ENCODE data around the gene NATD1.

Gene NATD1

GRCh38 chr17:21299981-21300600 lies 46.9 kb upstream of the NATD1 start:
- no peak for TF ChIP-seq TCF12 (IDR thresholded peaks at IDR 0.05; ENCODE audit: low read depth)
- no peak for TF ChIP-seq CREB1 (IDR thresholded peaks at IDR 0.05; ENCODE audit: low read depth)
- no peak for TF ChIP-seq YY1 (IDR thresholded peaks at IDR 0.05; ENCODE audit: low read depth)

GRCh38 chr17:21298983-21299519 lies 45.8 kb upstream of the NATD1 start:
- no peak for TF ChIP-seq MAX (IDR thresholded peaks at IDR 0.05)
- TF ChIP-seq CREB1 (IDR thresholded peaks at IDR 0.05; ENCODE audit: low read depth) = no peak
- TF ChIP-seq RAD21 (IDR thresholded peaks at IDR 0.05; ENCODE audit: low read depth) = no peak
- TF ChIP-seq EGR1 (IDR thresholded peaks at IDR 0.05) = no peak
- no peak for TF ChIP-seq TCF12 (IDR thresholded peaks at IDR 0.05; ENCODE audit: low read depth)
- TF ChIP-seq TAF1 (IDR thresholded peaks at IDR 0.05; ENCODE audit: low read depth) = no peak
- TF ChIP-seq NFIC (IDR thresholded peaks at IDR 0.05) = no peak
- TF ChIP-seq EP300 (IDR thresholded peaks at IDR 0.05; ENCODE audit: borderline replicate concordance) = no peak
- no peak for TF ChIP-seq FOXM1 (IDR thresholded peaks at IDR 0.05; ENCODE audit: borderline replicate concordance, low read depth)
- TF ChIP-seq CEBPB (IDR thresholded peaks at IDR 0.05) = no peak
- TF ChIP-seq REST (IDR thresholded peaks at IDR 0.05; ENCODE audit: low read depth) = no peak
- TF ChIP-seq TEAD4 (IDR thresholded peaks at IDR 0.05) = no peak
- no peak for TF ChIP-seq YY1 (IDR thresholded peaks at IDR 0.05; ENCODE audit: low read depth)

- TF ChIP-seq TEAD4 (IDR thresholded peaks at IDR 0.05) = no peak
- TF ChIP-seq MAX (IDR thresholded peaks at IDR 0.05) = no peak
- TF ChIP-seq EP300 (IDR thresholded peaks at IDR 0.05; ENCODE audit: borderline replicate concordance) = no peak
- TF ChIP-seq EGR1 (IDR thresholded peaks at IDR 0.05) = no peak
- TF ChIP-seq ZBTB7A (IDR thresholded peaks at IDR 0.05; ENCODE audit: low read depth) = no peak
- TF ChIP-seq REST (IDR thresholded peaks at IDR 0.05; ENCODE audit: low read depth) = no peak
- TF ChIP-seq YY1 (IDR thresholded peaks at IDR 0.05; ENCODE audit: low read depth) = no peak
- no peak for TF ChIP-seq FOXM1 (IDR thresholded peaks at IDR 0.05; ENCODE audit: borderline replicate concordance, low read depth)
- no peak for TF ChIP-seq TAF1 (IDR thresholded peaks at IDR 0.05; ENCODE audit: low read depth)
- no peak for TF ChIP-seq TCF12 (IDR thresholded peaks at IDR 0.05; ENCODE audit: low read depth)
- TF ChIP-seq RAD21 (IDR thresholded peaks at IDR 0.05; ENCODE audit: low read depth) = no peak
- TF ChIP-seq CREB1 (IDR thresholded peaks at IDR 0.05; ENCODE audit: low read depth) = no peak
- no peak for TF ChIP-seq NFIC (IDR thresholded peaks at IDR 0.05)
- TF ChIP-seq USF1 (IDR thresholded peaks at IDR 0.05) = no peak
- TF ChIP-seq CEBPB (IDR thresholded peaks at IDR 0.05) = no peak
Observed at GRCh38 chr17:21298056-21298982, 45.1 kb upstream of the NATD1 start.

- no peak for TF ChIP-seq NFIC (IDR thresholded peaks at IDR 0.05)
- no peak for TF ChIP-seq CREB1 (IDR thresholded peaks at IDR 0.05; ENCODE audit: low read depth)
- TF ChIP-seq TCF12 (IDR thresholded peaks at IDR 0.05; ENCODE audit: low read depth) = no peak
- no peak for TF ChIP-seq ZBTB7A (IDR thresholded peaks at IDR 0.05; ENCODE audit: low read depth)
- no peak for TF ChIP-seq FOXM1 (IDR thresholded peaks at IDR 0.05; ENCODE audit: borderline replicate concordance, low read depth)
- no peak for TF ChIP-seq CEBPB (IDR thresholded peaks at IDR 0.05)
- no peak for TF ChIP-seq MAX (IDR thresholded peaks at IDR 0.05)
- no peak for TF ChIP-seq USF1 (IDR thresholded peaks at IDR 0.05)
- no peak for TF ChIP-seq EP300 (IDR thresholded peaks at IDR 0.05; ENCODE audit: borderline replicate concordance)
- TF ChIP-seq RAD21 (IDR thresholded peaks at IDR 0.05; ENCODE audit: low read depth) = no peak
- TF ChIP-seq TEAD4 (IDR thresholded peaks at IDR 0.05) = no peak
- TF ChIP-seq YY1 (IDR thresholded peaks at IDR 0.05; ENCODE audit: low read depth) = no peak
- no peak for TF ChIP-seq TAF1 (IDR thresholded peaks at IDR 0.05; ENCODE audit: low read depth)
- no peak for TF ChIP-seq EGR1 (IDR thresholded peaks at IDR 0.05)
- TF ChIP-seq REST (IDR thresholded peaks at IDR 0.05; ENCODE audit: low read depth) = no peak
Observed at GRCh38 chr17:21297597-21297996, 44.4 kb upstream of the NATD1 start.

Measured in Ishikawa (cell line).